K562 (cell line): ENCODE measurements around the gene SIGLEC6. TPM values are rescaled to one million over a fixed set of nuclear protein-coding genes. Genes with fewer than 3 reads are reported as not detected.
A peak's percentile ranks its signal among the peaks of the same experiment; 100 is the strongest.

ENCODE experiments used
- CBFA2T3 ChIP-seq: fragments of 450-650 bp; IDR thresholded peaks from 2 replicates; pipeline ENCODE4 v1.6.1; 2017
- CSDE1 ChIP-seq, 2 experiments: fragments of 450-650 bp; IDR thresholded peaks; 2 replicates each; pipeline ENCODE4 v1.6.1; 2016; ENCODE audit warnings: mild to moderate bottlenecking in 1 of 2
- FOXJ2 ChIP-seq: fragments of 200-800 bp; sonication (Bioruptor generic); IDR thresholded peaks from 2 replicates; pipeline ENCODE4 v1.6.1; 2016; ENCODE audit warnings: missing genetic modification characterization, missing compliant biosample characterization
- GTF2E2 ChIP-seq: fragments of 200-800 bp; sonication (Bioruptor generic); IDR thresholded peaks from 2 replicates; pipeline ENCODE4 v1.6.1; 2016; ENCODE audit warnings: missing genetic modification characterization, missing compliant biosample characterization
- HDGF ChIP-seq: fragments of 450-650 bp; IDR thresholded peaks from 2 replicates; pipeline ENCODE4 v1.6.1; 2016
- L3MBTL2 ChIP-seq: fragments of 450-650 bp; IDR thresholded peaks from 2 replicates; pipeline ENCODE4 v1.6.1; 2016; ENCODE audit warnings: mild to moderate bottlenecking, moderate library complexity
- NCOA2 ChIP-seq, 2 experiments: fragments of 450-650 bp; IDR thresholded peaks; 2 replicates each; pipeline ENCODE4 v1.6.1; 2018; ENCODE audit warnings: mild to moderate bottlenecking in 2 of 2, moderate library complexity in 1 of 2; ENCODE audit not compliant: partially characterized antibody in 2 of 2
- NCOR1 ChIP-seq: fragments of 450-650 bp; IDR thresholded peaks from 2 replicates; pipeline ENCODE4 v1.6.1; 2016; ENCODE audit warnings: mild to moderate bottlenecking, moderate library complexity
- PCBP1 ChIP-seq: fragments of 200-400 bp; formaldehyde crosslinking; IDR thresholded peaks from 2 replicates; pipeline ENCODE4 v1.6.1; 2018; ENCODE audit warnings: mild to moderate bottlenecking, low read depth, low read length; ENCODE audit not compliant: poor library complexity, severe bottlenecking
- PHTF2 ChIP-seq: fragments of 250-450 bp; sonication (Bioruptor Pico); IDR thresholded peaks from 2 replicates; pipeline ENCODE4 v1.5.0; 2021; ENCODE audit warnings: mild to moderate bottlenecking
- POLR2H ChIP-seq: IDR thresholded peaks from 2 replicates; pipeline ENCODE4 v1.6.1; 2016; ENCODE audit warnings: missing genetic modification characterization, low read depth, mild to moderate bottlenecking, control low read depth, missing compliant biosample characterization, moderate library complexity
- RBM22 ChIP-seq: fragments of 200-400 bp; formaldehyde crosslinking; IDR thresholded peaks from 2 replicates; pipeline ENCODE4 v1.6.1; 2018; ENCODE audit warnings: low read length, low read depth; ENCODE audit not compliant: poor library complexity, severe bottlenecking
- RCOR1 ChIP-seq, 2 experiments: IDR thresholded peaks; 2 replicates each; pipeline ENCODE4 v1.6.1; 2012; ENCODE audit warnings: low read depth in 2 of 2, low read length in 2 of 2, borderline replicate concordance in 1 of 2, improper control_type of control experiment in 1 of 2
- SMAD4 ChIP-seq: fragments of 250-450 bp; sonication (Bioruptor Pico); conservative IDR thresholded peaks from 2 replicates; pipeline ENCODE4 v1.8.0; 2021; ENCODE audit warnings: inconsistent platforms, mild to moderate bottlenecking, moderate library complexity
- SPI1 ChIP-seq: IDR thresholded peaks from 2 replicates; pipeline ENCODE4 v1.6.1; 2011; ENCODE audit warnings: low read depth, low read length, control low read depth, borderline replicate concordance
- SRF ChIP-seq, 2 experiments: fragments of 250-450, 450-650 bp in 1 of 2; sonication (Bioruptor Pico) in 1 of 2; sonication (generic) in 1 of 2; formaldehyde crosslinking; IDR thresholded peaks; 2 replicates each; pipeline versions ENCODE4 v1.5.0 to v1.5.1; 2020 to 2022; ENCODE audit warnings: mild to moderate bottlenecking in 1 of 2, missing genetic modification reagents in 1 of 2
- TCF3 ChIP-seq: sonication (generic); formaldehyde crosslinking; IDR thresholded peaks from 2 replicates; pipeline ENCODE4 v1.4.0; 2020; ENCODE audit warnings: mild to moderate bottlenecking, missing genetic modification reagents
- polyA plus RNA-seq, 8 experiments: library from polyadenylated mRNA; depleted of rRNA in 4 of 8; stranded (reverse) in 5 of 8; unstranded in 3 of 8; fragments of >200 nt; fragmentation: Nextera tagmentation in 2 of 8; fragmentation: Illumina TruSeq in 1 of 8; extraction: Ambion mirVana in 2 of 8; extraction: Trizol in 1 of 8; gene quantifications; 2 replicates each; pipeline versions ENCODE4 v1.2.1 to v1.2.3, GENCODE V29; 2011 to 2014; ENCODE audit warnings: inconsistent platforms in 1 of 8, missing spikeins in 1 of 8
- total RNA-seq, 7 experiments: library from RNA; depleted of rRNA in 6 of 7; stranded (reverse); fragments of >200 nt in 6 of 7; fragmentation: Illumina TruSeq in 2 of 7; extraction: Trizol in 2 of 7; gene quantifications; 2 replicates each; pipeline versions ENCODE4 v1.2.1 to v1.2.3, GENCODE V29; 2011 to 2021; ENCODE audit warnings: low replicate concordance in 1 of 7
- TF ChIP-seq, protein P1 (sequence below): sonication (generic); formaldehyde crosslinking; IDR thresholded peaks from 2 replicates; pipeline ENCODE4 v1.8.0; 2022; ENCODE audit warnings: mild to moderate bottlenecking, missing genetic modification reagents
- TF ChIP-seq, protein P2 (sequence below): fragments of 150-350 bp; conservative IDR thresholded peaks from 2 replicates; pipeline ENCODE4 v1.6.1; 2014; ENCODE audit warnings: low read length
- TF ChIP-seq, protein P3 (sequence below): fragments of 450-650 bp; formaldehyde crosslinking; IDR thresholded peaks from 2 replicates; pipeline ENCODE4 v1.4.0; 2020; ENCODE audit warnings: mild to moderate bottlenecking, moderate library complexity

The SIGLEC6 gene
- total and polyA plus RNA-seq, 9 of the 15 experiments (the other 6 are each of a cell fraction or from before 2014, with no cell fraction given) = 0.03 to 17.5 (median 0.71) TPM

DNA sequence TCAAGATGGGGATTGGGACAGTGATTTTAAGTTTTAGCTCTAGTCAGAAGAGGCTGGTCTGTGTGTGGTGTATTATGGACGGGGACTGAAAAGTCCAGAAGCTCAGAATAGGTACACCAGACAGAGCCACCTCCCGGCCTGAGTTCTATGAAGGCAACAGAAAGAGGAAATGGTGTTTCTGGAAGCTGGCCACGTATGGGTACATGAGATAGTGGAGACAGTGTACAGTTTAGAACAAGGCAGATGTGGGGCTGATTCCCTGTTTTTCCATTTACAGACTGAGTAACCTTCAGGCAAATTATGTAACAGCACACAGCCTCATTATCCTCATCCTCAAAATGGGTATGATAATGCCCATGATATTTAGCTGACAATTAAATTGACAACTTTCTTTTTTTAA is 40.9 kb upstream of the SIGLEC6 start (continued):
- TF ChIP-seq SRF (CRISPR knock-in tag; IDR thresholded peaks at IDR 0.05) = 0 out of 4 replicates have a peak, but pooled peaks of 1 of the 2 experiments have one; percentile 22
- TF ChIP-seq CSDE1 (IDR thresholded peaks at IDR 0.05) = peak in 1 of 2 experiments; percentile 17; a peak in 1 of 4 replicates
- no peak for TF ChIP-seq PHTF2
- TF ChIP-seq, protein P1, sequence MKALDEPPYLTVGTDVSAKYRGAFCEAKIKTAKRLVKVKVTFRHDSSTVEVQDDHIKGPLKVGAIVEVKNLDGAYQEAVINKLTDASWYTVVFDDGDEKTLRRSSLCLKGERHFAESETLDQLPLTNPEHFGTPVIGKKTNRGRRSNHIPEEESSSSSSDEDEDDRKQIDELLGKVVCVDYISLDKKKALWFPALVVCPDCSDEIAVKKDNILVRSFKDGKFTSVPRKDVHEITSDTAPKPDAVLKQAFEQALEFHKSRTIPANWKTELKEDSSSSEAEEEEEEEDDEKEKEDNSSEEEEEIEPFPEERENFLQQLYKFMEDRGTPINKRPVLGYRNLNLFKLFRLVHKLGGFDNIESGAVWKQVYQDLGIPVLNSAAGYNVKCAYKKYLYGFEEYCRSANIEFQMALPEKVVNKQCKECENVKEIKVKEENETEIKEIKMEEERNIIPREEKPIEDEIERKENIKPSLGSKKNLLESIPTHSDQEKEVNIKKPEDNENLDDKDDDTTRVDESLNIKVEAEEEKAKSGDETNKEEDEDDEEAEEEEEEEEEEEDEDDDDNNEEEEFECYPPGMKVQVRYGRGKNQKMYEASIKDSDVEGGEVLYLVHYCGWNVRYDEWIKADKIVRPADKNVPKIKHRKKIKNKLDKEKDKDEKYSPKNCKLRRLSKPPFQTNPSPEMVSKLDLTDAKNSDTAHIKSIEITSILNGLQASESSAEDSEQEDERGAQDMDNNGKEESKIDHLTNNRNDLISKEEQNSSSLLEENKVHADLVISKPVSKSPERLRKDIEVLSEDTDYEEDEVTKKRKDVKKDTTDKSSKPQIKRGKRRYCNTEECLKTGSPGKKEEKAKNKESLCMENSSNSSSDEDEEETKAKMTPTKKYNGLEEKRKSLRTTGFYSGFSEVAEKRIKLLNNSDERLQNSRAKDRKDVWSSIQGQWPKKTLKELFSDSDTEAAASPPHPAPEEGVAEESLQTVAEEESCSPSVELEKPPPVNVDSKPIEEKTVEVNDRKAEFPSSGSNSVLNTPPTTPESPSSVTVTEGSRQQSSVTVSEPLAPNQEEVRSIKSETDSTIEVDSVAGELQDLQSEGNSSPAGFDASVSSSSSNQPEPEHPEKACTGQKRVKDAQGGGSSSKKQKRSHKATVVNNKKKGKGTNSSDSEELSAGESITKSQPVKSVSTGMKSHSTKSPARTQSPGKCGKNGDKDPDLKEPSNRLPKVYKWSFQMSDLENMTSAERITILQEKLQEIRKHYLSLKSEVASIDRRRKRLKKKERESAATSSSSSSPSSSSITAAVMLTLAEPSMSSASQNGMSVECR (CRISPR knock-in tag) = no peak
- no peak for TF ChIP-seq RBM22
- peak; percentile 98 for TF ChIP-seq SPI1
- no peak for TF ChIP-seq HDGF
- no peak for TF ChIP-seq NCOA2 (IDR thresholded peaks at IDR 0.05; ENCODE audit: partially characterized antibody in 2 of 2)
- TF ChIP-seq SMAD4 (CRISPR knock-in tag) = peak; percentile 50; the same call in 1 of the 2 replicates
- peak; percentile 61 for TF ChIP-seq L3MBTL2
- peak in 1 of 2 experiments; percentile 67; a peak in 2 of 4 replicates for TF ChIP-seq RCOR1 (IDR thresholded peaks at IDR 0.05; ENCODE audit: borderline replicate concordance in 1 of 2, low read depth in 2 of 2, low read length in 2 of 2)
- peak; percentile 61 for TF ChIP-seq NCOR1
- TF ChIP-seq, protein P2, sequence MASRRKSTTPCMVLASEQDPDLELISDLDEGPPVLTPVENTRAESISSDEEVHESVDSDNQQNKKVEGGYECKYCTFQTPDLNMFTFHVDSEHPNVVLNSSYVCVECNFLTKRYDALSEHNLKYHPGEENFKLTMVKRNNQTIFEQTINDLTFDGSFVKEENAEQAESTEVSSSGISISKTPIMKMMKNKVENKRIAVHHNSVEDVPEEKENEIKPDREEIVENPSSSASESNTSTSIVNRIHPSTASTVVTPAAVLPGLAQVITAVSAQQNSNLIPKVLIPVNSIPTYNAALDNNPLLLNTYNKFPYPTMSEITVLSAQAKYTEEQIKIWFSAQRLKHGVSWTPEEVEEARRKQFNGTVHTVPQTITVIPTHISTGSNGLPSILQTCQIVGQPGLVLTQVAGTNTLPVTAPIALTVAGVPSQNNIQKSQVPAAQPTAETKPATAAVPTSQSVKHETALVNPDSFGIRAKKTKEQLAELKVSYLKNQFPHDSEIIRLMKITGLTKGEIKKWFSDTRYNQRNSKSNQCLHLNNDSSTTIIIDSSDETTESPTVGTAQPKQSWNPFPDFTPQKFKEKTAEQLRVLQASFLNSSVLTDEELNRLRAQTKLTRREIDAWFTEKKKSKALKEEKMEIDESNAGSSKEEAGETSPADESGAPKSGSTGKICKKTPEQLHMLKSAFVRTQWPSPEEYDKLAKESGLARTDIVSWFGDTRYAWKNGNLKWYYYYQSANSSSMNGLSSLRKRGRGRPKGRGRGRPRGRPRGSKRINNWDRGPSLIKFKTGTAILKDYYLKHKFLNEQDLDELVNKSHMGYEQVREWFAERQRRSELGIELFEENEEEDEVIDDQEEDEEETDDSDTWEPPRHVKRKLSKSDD = no peak
- TF ChIP-seq GTF2E2 (tag) = 0 out of 2 replicates have a peak, but pooled peaks have one; percentile 31
- peak; percentile 75 for TF ChIP-seq TCF3
- TF ChIP-seq FOXJ2 (tag) = peak; percentile 66; the same call in 1 of the 2 replicates
- TF ChIP-seq, protein P3, sequence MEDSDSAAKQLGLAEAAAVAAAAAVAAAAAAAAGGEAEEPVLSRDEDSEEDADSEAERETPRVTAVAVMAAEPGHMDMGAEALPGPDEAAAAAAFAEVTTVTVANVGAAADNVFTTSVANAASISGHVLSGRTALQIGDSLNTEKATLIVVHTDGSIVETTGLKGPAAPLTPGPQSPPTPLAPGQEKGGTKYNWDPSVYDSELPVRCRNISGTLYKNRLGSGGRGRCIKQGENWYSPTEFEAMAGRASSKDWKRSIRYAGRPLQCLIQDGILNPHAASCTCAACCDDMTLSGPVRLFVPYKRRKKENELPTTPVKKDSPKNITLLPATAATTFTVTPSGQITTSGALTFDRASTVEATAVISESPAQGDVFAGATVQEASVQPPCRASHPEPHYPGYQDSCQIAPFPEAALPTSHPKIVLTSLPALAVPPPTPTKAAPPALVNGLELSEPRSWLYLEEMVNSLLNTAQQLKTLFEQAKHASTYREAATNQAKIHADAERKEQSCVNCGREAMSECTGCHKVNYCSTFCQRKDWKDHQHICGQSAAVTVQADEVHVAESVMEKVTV (CRISPR knock-in tag) = 0 out of 2 replicates have a peak, but pooled peaks have one; percentile 19
- TF ChIP-seq CBFA2T3 = peak; percentile 71
- no peak for TF ChIP-seq PCBP1
- peak; percentile 53; the same call in 1 of the 2 replicates for TF ChIP-seq POLR2H (tag)
